Activated gamma-delta T cell (primary cell): Measurements from ENCODE around the gene NDUFA12.

Source experiments
- DNase-seq: peaks from one replicate; lab custom pipeline; 2025; lab: John Stamatoyannopoulos, UW

The NDUFA12 gene

GRCh38 chr12:94940771-94941170 lies 62.7 kb downstream of the NDUFA12 start:
- no peak for DNase-seq

GRCh38 chr12:94938583-94938982 lies 64.9 kb downstream of the NDUFA12 start:
- DNase-seq = no peak

- DNase-seq = no peak
Measured at GRCh38 chr12:94930772-94931171, 72.7 kb downstream of the NDUFA12 start.

- no peak for DNase-seq
Measured at GRCh38 chr12:94930216-94930654, 73.3 kb downstream of the NDUFA12 start.

GRCh38 chr12:94929780-94930179 lies 73.7 kb downstream of the NDUFA12 start:
- no peak for DNase-seq

GRCh38 chr12:94925729-94926128 lies 77.8 kb downstream of the NDUFA12 start:
- no peak for DNase-seq

GRCh38 chr12:94925206-94925605 lies 78.3 kb downstream of the NDUFA12 start:
- DNase-seq = no peak

- no peak for DNase-seq
Measured at GRCh38 chr12:94922561-94922960, 80.9 kb downstream of the NDUFA12 start.
